GM12892 (cell line): ENCODE data around the gene ACADSB.

ENCODE experiments used
- POLR2A ChIP-seq: IDR thresholded peaks from 2 replicates; pipeline ENCODE4 v1.6.1; 2011; ENCODE audit warnings: low read depth, low read length, control low read depth
- POLR2AphosphoS5 ChIP-seq: IDR thresholded peaks from 2 replicates; pipeline ENCODE4 v1.6.1; 2011; ENCODE audit warnings: low read depth, low read length, control low read depth
- TAF1 ChIP-seq: IDR thresholded peaks from 2 replicates; pipeline ENCODE4 v1.6.1; 2011; ENCODE audit warnings: low read depth, mild to moderate bottlenecking, control low read depth, low read length, borderline replicate concordance

DNA sequence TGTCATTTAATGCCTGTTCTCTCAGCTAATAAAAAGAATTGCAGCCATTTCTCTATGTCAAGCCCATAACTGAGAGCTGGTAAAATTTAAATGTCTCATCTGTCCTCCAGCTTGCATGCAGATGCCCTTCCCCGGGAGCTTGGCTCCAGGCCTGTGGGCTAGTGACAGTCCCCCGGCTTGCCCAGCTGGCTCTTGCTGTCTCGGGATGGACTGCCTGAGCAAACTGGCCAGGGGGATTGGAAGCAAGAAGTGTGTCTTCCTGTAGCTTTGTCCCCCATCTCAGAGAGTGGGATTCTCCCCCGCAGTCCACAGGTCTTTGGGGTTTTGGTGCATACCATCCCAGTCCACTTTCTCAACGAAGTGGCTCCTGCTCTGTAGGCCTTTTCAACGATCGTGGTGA, 73.1 kb downstream of the ACADSB start:
- TF ChIP-seq POLR2A (no peak), POLR2AphosphoS5 (no peak), TAF1 (no peak)
